Left cardiac atrium (tissue), 4 donors: ENCODE measurements around the gene SMC1B. TPM values are rescaled to one million over a fixed set of nuclear protein-coding genes. Genes with fewer than 3 reads are reported as not detected.
"Not testable (repeated sequence)": the region's sequence is repeated elsewhere in the genome, so short reads cannot be mapped to it uniquely, and the experiment has no call there.

Source experiments
- ATAC-seq, 2 donors: fragments of 200-7000 bp; cut with Tn5 transposase; one replicate each; pipeline ENCODE4 v1.9.1; 2020; ENCODE audit warnings: mild to moderate bottlenecking in 2 of 2, moderate library complexity in 2 of 2
- DNase-seq: peaks from one replicate; pipeline ENCODE4 v3.0.0-alpha.2; 2020
- intact Hi-C, 2 donors: fragments of 100-400 bp; cut with DNase I; formaldehyde crosslinking; loops; one replicate each; pipeline versions ENCODE4 v1.14.1 to v1.15.1; 2022 to 2023
- total RNA-seq, 2 donors: library from RNA; stranded (reverse); fragmentation: NEBNext Ultra II Directional; extraction: Animal tissue kit (Norgen Biotek cat#: 25700); gene quantifications; one replicate each; pipeline ENCODE4 v1.2.1, GENCODE V29; 2021
- donor health status: DM: no; HTN: yes; CAD: no.
- donor health status: DM: no; HTN: yes; CAD: no; lungs with severe emphysema.
- donor health status: DM: yes; HTN: yes; CAD: no.
- donor health status: Dilated cardiomyopathy.

Gene SMC1B
- total RNA-seq, 2 donors from 2014 or later: not detected

- intact Hi-C loops: no loop called here
Observed at GRCh38 chr22:45312415-45312814, 101.0 kb downstream of the SMC1B start.

GRCh38 chr22:45310977-45311531, 102.3 kb downstream of the SMC1B start:
- DNase-seq (no peak), ATAC-seq (no peak)
- intact Hi-C loops: no loop called here

More at GRCh38 chr22:45312415-45312814, 101.0 kb downstream of the SMC1B start:
- DNase-seq: no peak
- no peak for ATAC-seq

GRCh38 chr22:45310331-45310976, 102.9 kb downstream of the SMC1B start:
- intact Hi-C loops: no loop called here
- ATAC-seq (no peak), DNase-seq (peak; percentile 34)

- ATAC-seq: peak; percentile 95 to 97
- intact Hi-C loops: loop anchor here in 1 of 2 donors (5.0 kb wide), 1 partner anchor 37 kb away; no protein-coding TSS in a partner anchor
- DNase-seq: peak; percentile 89
Observed at GRCh38 chr22:45309422-45310227, 103.8 kb downstream of the SMC1B start, which contains the start of gene FAM118A. Gene FAM118A (plus strand): TSS chr22:45309934. CDS start chr22:45322380, 12,446 bp downstream.

GRCh38 chr22:45308957-45309421, 104.4 kb downstream of the SMC1B start:
- ATAC-seq: no peak

GRCh38 chr22:45308391-45308956, 104.9 kb downstream of the SMC1B start:
- DNase-seq: no peak
- intact Hi-C loops: loop anchor here in 1 of 2 donors (5.0 kb wide), 1 partner anchor 36 kb away; no protein-coding TSS in a partner anchor
- ATAC-seq: no peak

More at GRCh38 chr22:45308957-45309421, 104.4 kb downstream of the SMC1B start:
- intact Hi-C loops: loop anchor here in 1 of 2 donors (5.0 kb wide), 1 partner anchor 37 kb away; no protein-coding TSS in a partner anchor
- no peak for DNase-seq

GRCh38 chr22:45306139-45306538, 107.3 kb downstream of the SMC1B start:
- intact Hi-C loops: loop anchor here in 1 of 2 donors (5.0 kb wide), 1 partner anchor 34 kb away; no protein-coding TSS in a partner anchor
- ATAC-seq (no peak), DNase-seq (no peak)

GRCh38 chr22:45305456-45306075, 107.8 kb downstream of the SMC1B start:
- DNase-seq (no peak), ATAC-seq (no peak)
- intact Hi-C loops: loop anchor here in 1 of 2 donors (5.0 kb wide), 1 partner anchor 33 kb away; no protein-coding TSS in a partner anchor

- intact Hi-C loops: loop anchor here in 1 of 2 donors (5.0 kb wide), 1 partner anchor 33 kb away; no protein-coding TSS in a partner anchor
Observed at GRCh38 chr22:45304971-45305370, 108.4 kb downstream of the SMC1B start.

GRCh38 chr22:45303181-45303580, 110.2 kb downstream of the SMC1B start:
- DNase-seq: no peak
- no peak for ATAC-seq
- intact Hi-C loops: no loop called here

More at GRCh38 chr22:45304971-45305370, 108.4 kb downstream of the SMC1B start:
- ATAC-seq: no peak
- DNase-seq: no peak

GRCh38 chr22:45302751-45303150, 110.6 kb downstream of the SMC1B start:
- intact Hi-C loops: no loop called here
- ATAC-seq (no peak), DNase-seq (no peak)

- no peak for ATAC-seq
- intact Hi-C loops: no loop called here
- DNase-seq: no peak
Observed at GRCh38 chr22:45298934-45299505, 114.4 kb downstream of the SMC1B start.

GRCh38 chr22:45296628-45297297, 116.6 kb downstream of the SMC1B start:
- ATAC-seq: no peak
- intact Hi-C loops: no loop called here
- no peak for DNase-seq

- ATAC-seq (no peak), DNase-seq (no peak)
- intact Hi-C loops: no loop called here
Observed at GRCh38 chr22:45295492-45295891, 117.9 kb downstream of the SMC1B start.

GRCh38 chr22:45295004-45295403, 118.4 kb downstream of the SMC1B start:
- ATAC-seq, DNase-seq, intact Hi-C loops: not testable (repeated sequence)
